DOHH2 (cell line): Measurements from ENCODE around the gene KRTAP20-2.

Experiments
- H3F3A ChIP-seq: fragments of 200-600 bp; sonication (generic), shearing (Covaris generic); 2 replicates; pipeline ENCODE4 v1.6.0; 2016; ENCODE audit warnings: antibody characterized with exemption, mild to moderate bottlenecking; ENCODE audit not compliant: control insufficient read depth, insufficient read depth
- H3K27ac ChIP-seq: fragments of 200-600 bp; sonication (generic); 2 replicates; pipeline ENCODE4 v1.5.1; 2014; ENCODE audit warnings: low read depth, mild to moderate bottlenecking, low read length, moderate library complexity
- H3K27me3 ChIP-seq: fragments of 200-600 bp; sonication (generic); 2 replicates; pipeline ENCODE4 v1.6.1; 2014; ENCODE audit warnings: mild to moderate bottlenecking, low read length, mixed read lengths; ENCODE audit not compliant: control insufficient read depth
- H3K36me3 ChIP-seq: fragments of 200-600 bp; sonication (generic); 2 replicates; pipeline ENCODE4 v1.6.1; 2014; ENCODE audit warnings: mild to moderate bottlenecking, low read length, moderate library complexity, mixed read lengths; ENCODE audit not compliant: control insufficient read depth
- H3K4me1 ChIP-seq: fragments of 200-600 bp; sonication (generic); 2 replicates; pipeline ENCODE4 v1.6.1; 2014; ENCODE audit warnings: mild to moderate bottlenecking, low read length, mixed read lengths; ENCODE audit not compliant: control insufficient read depth
- H3K4me2 ChIP-seq: fragments of 200-600 bp; sonication (generic); 2 replicates; pipeline ENCODE4 v1.6.0; 2014; ENCODE audit warnings: mild to moderate bottlenecking, low read length, moderate library complexity
- H3K4me3 ChIP-seq: fragments of 200-600 bp; sonication (generic); 2 replicates; pipeline ENCODE4 v1.5.1; 2014; ENCODE audit warnings: mild to moderate bottlenecking, low read length, mixed read lengths
- H3K79me2 ChIP-seq: fragments of 200-600 bp; sonication (generic); 2 replicates; pipeline ENCODE4 v1.6.1; 2014; ENCODE audit warnings: mild to moderate bottlenecking, low read length, mixed read lengths; ENCODE audit not compliant: control insufficient read depth
- H3K9me2 ChIP-seq: fragments of 200-600 bp; sonication (generic); replicated peaks from 2 replicates; pipeline ENCODE4 v1.6.1; 2014; ENCODE audit warnings: mild to moderate bottlenecking, low read length, mixed read lengths; ENCODE audit not compliant: control insufficient read depth
- H3K9me3 ChIP-seq: fragments of 200-600 bp; sonication (generic); 2 replicates; pipeline ENCODE4 v1.6.1; 2014; ENCODE audit warnings: antibody characterized with exemption, low read length, mixed read lengths; ENCODE audit not compliant: control insufficient read depth, insufficient read depth
- H4K20me1 ChIP-seq: fragments of 200-600 bp; sonication (generic); 2 replicates; pipeline ENCODE4 v1.6.0; 2014; ENCODE audit warnings: low read depth, mild to moderate bottlenecking, antibody characterized with exemption, low read length, moderate library complexity; ENCODE audit not compliant: control insufficient read depth, insufficient read depth
- EZH2phosphoT487 ChIP-seq: fragments of 200-600 bp; sonication (generic); IDR thresholded peaks from 2 replicates; pipeline ENCODE4 v1.6.1; 2017; ENCODE audit warnings: borderline replicate concordance, mild to moderate bottlenecking, antibody characterized with exemption, low read length, moderate library complexity, mixed read lengths
- TF ChIP-seq, protein P1 (sequence below): fragments of 200-600 bp; sonication (generic); IDR thresholded peaks from one replicate; pipeline ENCODE4 v1.5.1; 2014; ENCODE audit warnings: antibody characterized with exemption, mild to moderate bottlenecking, low read depth, low read length; ENCODE audit not compliant: poor library complexity, severe bottlenecking

Gene KRTAP20-2

GRCh38 chr21:30598802-30599201, 36.2 kb upstream of the KRTAP20-2 start, which contains the start of gene KRTAP6-2:
Gene KRTAP6-2, minus strand, starts transcription at chr21:30598902. Its CDS starts 28 bp downstream, at chr21:30598874.
- no peaks in the 10 kb centered on the region for H3F3A ChIP-seq
- H3K4me1 ChIP-seq, result no peaks in the 10 kb centered on the region
- H3K4me2 ChIP-seq, result no peak within 1 kb of the TSS
- TF ChIP-seq EZH2phosphoT487, result no peak
- TF ChIP-seq, protein P1, sequence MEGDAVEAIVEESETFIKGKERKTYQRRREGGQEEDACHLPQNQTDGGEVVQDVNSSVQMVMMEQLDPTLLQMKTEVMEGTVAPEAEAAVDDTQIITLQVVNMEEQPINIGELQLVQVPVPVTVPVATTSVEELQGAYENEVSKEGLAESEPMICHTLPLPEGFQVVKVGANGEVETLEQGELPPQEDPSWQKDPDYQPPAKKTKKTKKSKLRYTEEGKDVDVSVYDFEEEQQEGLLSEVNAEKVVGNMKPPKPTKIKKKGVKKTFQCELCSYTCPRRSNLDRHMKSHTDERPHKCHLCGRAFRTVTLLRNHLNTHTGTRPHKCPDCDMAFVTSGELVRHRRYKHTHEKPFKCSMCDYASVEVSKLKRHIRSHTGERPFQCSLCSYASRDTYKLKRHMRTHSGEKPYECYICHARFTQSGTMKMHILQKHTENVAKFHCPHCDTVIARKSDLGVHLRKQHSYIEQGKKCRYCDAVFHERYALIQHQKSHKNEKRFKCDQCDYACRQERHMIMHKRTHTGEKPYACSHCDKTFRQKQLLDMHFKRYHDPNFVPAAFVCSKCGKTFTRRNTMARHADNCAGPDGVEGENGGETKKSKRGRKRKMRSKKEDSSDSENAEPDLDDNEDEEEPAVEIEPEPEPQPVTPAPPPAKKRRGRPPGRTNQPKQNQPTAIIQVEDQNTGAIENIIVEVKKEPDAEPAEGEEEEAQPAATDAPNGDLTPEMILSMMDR, result no peak
- H3K27me3 ChIP-seq, result no peaks in the 10 kb centered on the region
- no peak within 1 kb of the TSS for H3K4me3 ChIP-seq
- H3K79me2 ChIP-seq, result no peaks in the 10 kb centered on the region
- no peak within 1 kb of the TSS for H3K27ac ChIP-seq
- no peaks in the 10 kb centered on the region for H3K9me3 ChIP-seq
- H3K36me3 ChIP-seq, result no peaks in the 10 kb centered on the region
- no peaks in the 10 kb centered on the region for H3K9me2 ChIP-seq
- H4K20me1 ChIP-seq, result no peaks in the 10 kb centered on the region

- Histone ChIP-seq H3K27me3 (no peaks in the 10 kb centered on the region), H3K79me2 (no peaks in the 10 kb centered on the region), H4K20me1 (no peaks in the 10 kb centered on the region), H3K27ac (no peak within 1 kb of the TSS), H3K4me2 (no peak within 1 kb of the TSS), H3K36me3 (no peaks in the 10 kb centered on the region), H3K9me2 (no peaks in the 10 kb centered on the region), H3K4me1 (no peaks in the 10 kb centered on the region), H3K4me3 (no peak within 1 kb of the TSS), H3F3A (no peaks in the 10 kb centered on the region), H3K9me3 (no peaks in the 10 kb centered on the region)
- TF ChIP-seq, protein P1, result no peak
- no peak for TF ChIP-seq EZH2phosphoT487
Observed at GRCh38 chr21:30600787-30601186, 34.2 kb upstream of the KRTAP20-2 start, which contains the start of gene KRTAP22-1. Gene KRTAP22-1, plus strand, starts transcription at chr21:30601087.

DNA sequence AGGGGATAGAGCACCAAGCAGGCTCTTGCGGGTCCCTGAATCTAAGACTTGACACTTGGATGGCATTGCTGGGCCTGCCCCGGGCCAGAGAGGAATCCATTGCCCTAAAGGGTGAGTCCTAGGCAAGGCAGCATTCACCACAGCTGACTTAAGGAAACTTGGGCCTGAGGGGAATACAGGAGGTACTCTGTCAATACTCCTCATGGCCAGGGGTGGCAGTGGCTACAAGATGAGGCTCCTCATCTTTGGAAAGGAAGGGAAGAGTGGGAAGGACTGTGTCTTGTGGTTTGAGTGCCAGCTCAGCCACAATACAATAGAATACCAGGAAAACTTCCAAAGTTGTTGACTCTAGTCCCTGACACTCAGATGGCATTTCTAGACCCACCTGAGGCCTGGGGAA, 29.0 kb upstream of the KRTAP20-2 start:
- H3K9me3 ChIP-seq, result no peaks in the 10 kb centered on the region
- H3K4me3 ChIP-seq, result no peak overlapping the region
- H3K36me3 ChIP-seq, result no peaks in the 10 kb centered on the region
- no peak overlapping the region for H3K4me2 ChIP-seq
- H3K27me3 ChIP-seq, result no peaks in the 10 kb centered on the region
- no peaks in the 10 kb centered on the region for H3F3A ChIP-seq
- no peak overlapping the region for H3K27ac ChIP-seq
- H3K4me1 ChIP-seq, result no peaks in the 10 kb centered on the region
- no peaks in the 10 kb centered on the region for H4K20me1 ChIP-seq
- H3K9me2 ChIP-seq, result no peaks in the 10 kb centered on the region
- TF ChIP-seq EZH2phosphoT487, result no peak
- TF ChIP-seq, protein P1, result no peak
- H3K79me2 ChIP-seq, result no peaks in the 10 kb centered on the region
